Measurements from ENCODE around the gene GALNT3.

GALNT3 gene

DNA sequence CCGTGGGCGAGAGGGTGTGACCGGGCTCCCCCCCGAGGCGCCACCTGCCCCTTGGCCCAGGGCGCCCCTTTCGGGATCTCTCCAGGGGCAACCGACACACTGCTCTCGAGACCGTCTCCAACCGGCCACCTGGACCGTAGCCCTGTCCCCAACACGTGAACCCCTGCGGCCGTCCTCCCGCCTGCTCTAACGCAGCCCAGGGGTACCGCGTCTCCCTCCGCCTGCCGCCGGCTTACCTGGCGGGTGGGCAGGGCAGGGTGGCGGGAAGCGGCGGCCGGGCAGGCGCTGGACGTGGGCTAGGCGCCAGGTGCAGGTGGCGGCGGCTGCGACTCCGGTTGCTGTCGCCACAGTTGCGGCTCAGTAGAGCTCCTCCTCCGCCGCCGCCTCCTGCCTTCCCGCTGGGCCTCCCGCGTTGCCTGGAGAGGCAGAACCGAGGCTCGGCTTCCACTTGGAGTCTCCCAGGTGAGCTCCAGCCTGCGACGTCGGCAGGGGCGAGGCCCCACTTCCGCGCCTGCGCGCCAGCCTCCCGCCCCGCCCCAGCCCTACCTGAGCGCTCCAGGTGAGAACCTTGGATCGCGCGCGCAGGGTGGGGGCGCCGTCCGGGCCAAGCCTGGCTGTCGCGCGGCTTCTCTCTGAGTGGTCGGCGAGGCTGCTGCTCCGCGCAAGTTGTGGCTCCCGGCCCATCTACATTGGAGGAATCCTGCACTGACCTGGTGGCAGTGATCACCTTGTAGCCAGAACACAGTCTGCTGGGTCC, at the start of gene GALNT3:
TSS of gene GALNT3 (minus strand) at position 469 of the 757 bp plus-strand sequence. CDS start 23,547 bp downstream, outside the sequence.
- no peaks in the 10 kb centered on the region for H3K36me3 Mint-ChIP-seq (ENCODE audit: low read depth)
- H3K9me3 Mint-ChIP-seq = no peaks in the 10 kb centered on the region
- peak within 1 kb of the TSS; percentile 86 for H3K27ac Mint-ChIP-seq
- peak within 1 kb of the TSS; percentile 89 for H3K4me3 Mint-ChIP-seq
- H3K27me3 Mint-ChIP-seq = peaks cover 27% of the 10 kb centered on the region
- H3K4me1 Mint-ChIP-seq (ENCODE audit: low read depth) = peaks cover 35% of the 10 kb centered on the region

DNA sequence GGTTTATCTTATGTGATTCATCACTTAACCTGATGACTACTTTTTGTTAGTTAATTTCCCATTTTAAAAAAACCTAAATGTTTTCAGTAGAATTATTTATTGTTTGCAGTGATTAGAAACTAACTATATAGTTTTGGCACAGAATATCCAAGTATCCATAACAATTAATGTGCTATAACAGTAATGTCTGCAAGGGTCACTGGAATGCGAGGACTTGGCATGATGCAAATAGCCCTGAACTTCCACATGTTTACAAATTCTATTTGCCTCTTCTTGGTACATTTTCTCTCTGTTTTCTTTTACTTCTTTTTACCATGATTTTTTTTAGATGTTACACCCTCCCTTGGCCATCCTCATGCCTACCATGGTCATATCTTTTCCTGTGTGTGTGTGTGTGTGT, 49.3 kb upstream of the GALNT3 start:
- Mint-ChIP-seq H3K4me1 (ENCODE audit: low read depth) (no peaks in the 10 kb centered on the region), H3K36me3 (ENCODE audit: low read depth) (no peaks in the 10 kb centered on the region), H3K27me3 (no peaks in the 10 kb centered on the region), H3K9me3 (no peaks in the 10 kb centered on the region), H3K27ac (no peak overlapping the region), H3K4me3 (no peak overlapping the region)

DNA sequence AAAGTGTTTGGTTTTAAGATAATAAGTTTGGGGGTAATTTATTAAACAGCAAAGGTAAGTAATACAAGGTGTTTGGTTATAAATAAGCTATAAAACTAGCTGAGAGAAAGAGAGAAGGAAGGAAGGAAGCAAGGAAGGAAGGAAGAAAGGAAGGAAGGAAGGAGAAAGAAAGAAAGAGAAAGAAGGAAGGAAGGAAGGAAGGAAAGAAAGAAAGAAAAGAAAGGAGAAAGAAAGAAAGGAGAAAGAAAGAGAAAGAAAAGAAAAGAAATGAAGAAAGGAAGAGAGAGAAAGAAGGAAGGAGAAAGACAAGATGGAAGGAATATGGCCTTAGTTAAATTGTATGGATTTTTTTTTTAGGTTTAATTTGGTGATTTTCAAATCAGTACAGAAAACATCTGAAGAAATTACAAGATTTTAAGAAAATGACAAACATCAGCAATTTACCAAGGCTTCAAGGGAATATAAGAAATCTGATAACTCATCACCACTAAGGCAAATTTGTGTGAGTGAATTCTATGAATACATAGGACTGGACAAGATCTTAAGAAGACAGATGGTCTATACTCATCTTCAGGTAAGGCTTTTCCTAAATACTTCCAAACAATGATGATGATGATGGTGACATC, 46.4 kb upstream of the GALNT3 start:
- Mint-ChIP-seq H3K27me3 (no peaks in the 10 kb centered on the region), H3K9me3 (no peaks in the 10 kb centered on the region), H3K4me3 (no peak overlapping the region), H3K4me1 (ENCODE audit: low read depth) (no peaks in the 10 kb centered on the region), H3K27ac (no peak overlapping the region), H3K36me3 (ENCODE audit: low read depth) (no peaks in the 10 kb centered on the region)

DNA sequence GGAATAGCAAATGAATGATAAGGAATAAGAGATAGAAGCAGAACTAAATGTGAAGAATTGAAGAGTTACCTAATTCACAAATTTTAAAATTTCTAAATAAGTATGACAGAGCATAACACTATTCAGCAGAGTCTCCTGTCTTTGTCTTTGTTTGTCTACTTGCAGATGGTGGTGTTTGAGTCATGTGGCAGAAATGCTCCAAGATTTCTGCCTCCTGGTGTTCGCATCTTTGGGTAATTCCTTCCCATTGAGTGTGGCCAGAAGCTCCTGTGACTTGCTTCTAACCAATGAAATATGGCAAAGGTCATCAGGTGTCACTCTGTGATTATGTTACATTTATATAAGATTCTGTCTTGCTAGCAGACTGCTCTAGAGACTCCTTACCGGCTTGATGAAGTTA, 45.6 kb upstream of the GALNT3 start:
- no peaks in the 10 kb centered on the region for H3K36me3 Mint-ChIP-seq (ENCODE audit: low read depth)
- H3K27ac Mint-ChIP-seq = no peak overlapping the region
- H3K27me3 Mint-ChIP-seq = no peaks in the 10 kb centered on the region
- no peaks in the 10 kb centered on the region for H3K9me3 Mint-ChIP-seq
- H3K4me1 Mint-ChIP-seq (ENCODE audit: low read depth) = no peaks in the 10 kb centered on the region
- no peak overlapping the region for H3K4me3 Mint-ChIP-seq

DNA sequence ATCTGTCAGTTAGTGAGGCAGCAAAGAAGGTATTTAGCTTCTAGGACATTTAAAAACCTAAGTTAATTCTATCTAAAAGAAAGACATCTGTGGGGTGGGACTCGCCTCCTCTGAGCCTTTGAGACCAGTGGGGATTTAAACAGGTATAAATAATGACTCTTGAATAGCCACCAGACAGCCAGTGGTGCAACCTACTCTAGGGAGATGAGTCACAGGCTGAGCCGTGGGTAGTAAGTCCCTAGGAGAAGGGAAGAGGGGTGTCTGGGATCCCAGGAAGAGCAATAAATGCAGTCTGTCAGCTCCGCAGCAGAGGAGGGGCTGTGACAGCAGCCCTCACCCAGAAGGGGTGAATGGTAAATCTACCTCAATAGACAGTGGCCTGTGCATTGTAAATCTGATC, 43.1 kb upstream of the GALNT3 start:
- Mint-ChIP-seq H3K4me1 (ENCODE audit: low read depth) (no peaks in the 10 kb centered on the region), H3K4me3 (no peak overlapping the region), H3K27me3 (no peaks in the 10 kb centered on the region), H3K36me3 (ENCODE audit: low read depth) (no peaks in the 10 kb centered on the region), H3K27ac (no peak overlapping the region), H3K9me3 (no peaks in the 10 kb centered on the region)

DNA sequence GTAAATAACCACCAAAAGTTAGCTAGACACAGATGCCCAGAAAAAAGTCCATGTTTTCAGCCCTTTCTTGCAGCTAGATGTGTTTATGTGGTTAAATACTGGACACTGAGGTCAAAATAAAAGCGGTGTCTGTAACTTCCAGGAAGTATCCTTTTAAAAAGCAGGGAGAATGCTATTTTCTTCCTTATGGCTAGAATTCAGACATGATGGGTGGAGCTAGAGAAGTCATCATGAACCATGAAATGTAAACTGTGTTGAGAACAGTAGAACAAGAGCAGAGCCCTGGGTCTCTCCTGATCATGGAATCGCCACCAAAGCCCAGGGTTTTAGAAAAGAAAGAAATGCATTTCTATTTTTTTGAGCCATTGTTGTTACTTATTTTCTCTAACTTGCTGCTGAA, 41.3 kb upstream of the GALNT3 start:
- Mint-ChIP-seq H3K36me3 (ENCODE audit: low read depth) (no peaks in the 10 kb centered on the region), H3K4me1 (ENCODE audit: low read depth) (no peaks in the 10 kb centered on the region), H3K9me3 (no peaks in the 10 kb centered on the region), H3K27ac (no peak overlapping the region), H3K4me3 (no peak overlapping the region), H3K27me3 (no peaks in the 10 kb centered on the region)

DNA sequence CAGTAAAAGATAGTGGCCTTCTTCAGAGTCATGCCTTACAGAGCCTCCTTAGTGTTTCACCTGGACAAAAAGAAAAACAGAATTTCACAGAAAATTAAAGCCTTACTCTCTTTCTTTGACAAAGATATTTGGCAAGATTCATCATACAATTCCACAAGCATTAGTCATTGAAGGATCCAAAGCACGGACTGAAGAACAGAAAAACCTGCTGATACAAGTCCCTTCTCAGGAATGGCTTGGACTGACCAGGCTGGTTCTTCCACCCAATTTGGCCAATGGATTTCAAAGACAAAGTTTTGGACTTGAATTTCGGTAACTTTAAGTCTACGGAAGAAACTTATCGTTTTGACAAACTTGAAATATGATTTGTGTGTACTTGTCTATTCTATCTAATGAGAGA, 39.1 kb upstream of the GALNT3 start:
- Mint-ChIP-seq H3K4me1 (ENCODE audit: low read depth) (no peaks in the 10 kb centered on the region), H3K27me3 (no peaks in the 10 kb centered on the region), H3K4me3 (no peak overlapping the region), H3K36me3 (ENCODE audit: low read depth) (no peaks in the 10 kb centered on the region), H3K9me3 (no peaks in the 10 kb centered on the region), H3K27ac (no peak overlapping the region)

DNA sequence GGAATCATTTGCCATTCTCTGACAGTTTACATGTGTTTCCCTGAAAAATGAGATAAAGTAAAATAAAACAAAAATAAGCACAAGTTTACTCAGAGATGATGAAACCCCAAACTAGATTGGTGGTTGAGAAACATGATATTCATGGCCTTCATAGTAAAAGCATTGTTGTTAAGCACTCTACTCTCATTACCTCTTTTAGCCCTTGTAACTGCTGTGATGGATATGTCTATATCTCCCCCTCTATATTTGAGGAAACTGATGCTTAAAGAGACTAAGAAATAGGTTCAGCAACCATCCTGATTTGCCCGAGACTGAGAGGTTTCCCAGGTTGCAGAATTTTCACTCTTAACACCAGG, 33.9 kb upstream of the GALNT3 start:
- H3K4me1 Mint-ChIP-seq (ENCODE audit: low read depth) = no peaks in the 10 kb centered on the region
- no peak overlapping the region for H3K4me3 Mint-ChIP-seq
- no peaks in the 10 kb centered on the region for H3K36me3 Mint-ChIP-seq (ENCODE audit: low read depth)
- no peak overlapping the region for H3K27ac Mint-ChIP-seq
- no peaks in the 10 kb centered on the region for H3K9me3 Mint-ChIP-seq
- peaks cover 9% of the 10 kb centered on the region for H3K27me3 Mint-ChIP-seq

DNA sequence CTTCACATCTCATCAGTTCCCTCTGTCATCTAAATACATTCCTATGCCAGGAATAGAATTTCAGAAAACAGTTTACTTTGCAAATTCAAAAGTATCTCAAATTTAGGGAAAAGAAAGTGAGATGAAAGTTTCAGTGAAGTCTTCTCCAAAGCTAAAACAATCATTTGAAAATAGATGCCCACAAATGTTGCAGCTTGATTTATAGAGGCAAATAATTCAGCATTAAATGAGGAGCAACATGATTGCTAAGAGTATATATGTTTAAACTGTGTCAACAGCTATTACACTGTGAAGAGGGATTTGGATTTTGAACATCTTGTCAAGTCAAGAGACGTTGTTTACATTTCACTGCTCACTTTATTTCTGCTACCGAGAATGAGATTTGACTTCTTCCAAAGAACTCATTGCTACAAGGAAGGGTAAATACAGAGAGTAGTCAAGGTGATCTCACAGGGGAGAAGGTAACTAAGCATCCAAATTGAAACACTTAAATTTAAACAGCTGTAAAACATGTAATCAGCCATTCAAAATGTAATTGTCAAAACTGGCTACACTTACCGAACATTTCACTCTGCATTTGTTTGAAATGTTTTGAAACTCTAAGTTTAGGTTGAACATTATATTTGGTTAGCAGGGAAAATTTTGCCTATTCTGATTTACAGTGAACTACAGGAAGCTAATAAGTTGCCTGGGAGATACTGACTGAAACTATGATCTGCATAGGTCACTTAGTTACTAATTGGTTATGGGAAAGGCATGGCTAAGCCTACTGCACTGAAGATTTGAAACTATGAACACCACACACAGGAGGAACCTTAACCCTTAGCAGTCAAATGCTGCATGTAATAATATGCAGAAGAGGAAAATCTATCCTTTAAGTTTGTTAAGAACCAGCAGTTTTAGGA, 33.2 kb upstream of the GALNT3 start:
- Mint-ChIP-seq H3K27me3 (peaks cover 9% of the 10 kb centered on the region), H3K9me3 (no peaks in the 10 kb centered on the region), H3K36me3 (ENCODE audit: low read depth) (no peaks in the 10 kb centered on the region)

DNA sequence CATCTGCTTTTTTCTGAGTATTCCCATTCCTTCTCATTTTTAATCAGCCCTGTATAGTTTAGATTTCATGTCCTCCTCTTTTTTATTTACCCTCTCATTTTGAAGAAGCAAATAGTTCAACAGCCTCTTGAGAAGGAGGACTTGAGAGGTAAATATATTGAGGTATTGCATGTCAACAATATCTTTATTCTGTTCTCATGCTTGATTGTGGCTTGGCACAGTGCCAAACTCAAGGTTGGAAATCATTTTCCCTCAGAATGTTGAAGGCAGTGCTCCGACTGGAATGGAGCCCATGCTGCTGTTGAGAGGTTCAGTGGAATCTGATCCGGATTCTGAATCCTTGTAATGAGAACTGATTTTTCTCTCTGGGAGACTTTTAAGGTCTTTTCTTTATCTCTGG, 31.0 kb upstream of the GALNT3 start:
- H3K4me1 Mint-ChIP-seq (ENCODE audit: low read depth) = no peaks in the 10 kb centered on the region

More for the DNA sequence above, 33.2 kb upstream of the GALNT3 start:
- no peak overlapping the region for H3K27ac Mint-ChIP-seq
- no peaks in the 10 kb centered on the region for H3K4me1 Mint-ChIP-seq (ENCODE audit: low read depth)
- no peak overlapping the region for H3K4me3 Mint-ChIP-seq

DNA sequence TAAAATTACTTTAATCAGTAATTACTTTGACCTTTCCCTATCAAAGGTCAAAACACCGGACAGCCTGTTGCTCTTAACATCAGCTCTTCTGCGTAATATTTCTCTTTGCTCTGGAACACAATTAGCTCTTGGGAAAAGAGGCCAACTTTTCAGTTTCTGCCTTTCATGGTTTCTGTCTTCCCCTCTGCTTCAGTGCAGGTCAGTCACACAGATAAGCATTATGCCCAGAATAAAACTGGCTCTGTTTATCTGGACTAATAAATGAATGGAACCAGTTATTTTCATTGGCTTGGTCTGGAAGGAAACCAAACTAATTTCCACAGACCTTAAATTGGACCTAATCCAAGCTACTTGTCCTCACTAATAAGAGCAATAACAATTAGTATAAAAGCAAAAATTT, 26.2 kb upstream of the GALNT3 start:
- Mint-ChIP-seq H3K36me3 (ENCODE audit: low read depth) (peaks cover 6% of the 10 kb centered on the region), H3K4me3 (no peak overlapping the region), H3K4me1 (ENCODE audit: low read depth) (peaks cover 14% of the 10 kb centered on the region)

More for the DNA sequence above, 31.0 kb upstream of the GALNT3 start:
- no peaks in the 10 kb centered on the region for H3K36me3 Mint-ChIP-seq (ENCODE audit: low read depth)
- no peaks in the 10 kb centered on the region for H3K9me3 Mint-ChIP-seq
- no peak overlapping the region for H3K27ac Mint-ChIP-seq
- peaks cover 9% of the 10 kb centered on the region for H3K27me3 Mint-ChIP-seq
- no peak overlapping the region for H3K4me3 Mint-ChIP-seq

DNA sequence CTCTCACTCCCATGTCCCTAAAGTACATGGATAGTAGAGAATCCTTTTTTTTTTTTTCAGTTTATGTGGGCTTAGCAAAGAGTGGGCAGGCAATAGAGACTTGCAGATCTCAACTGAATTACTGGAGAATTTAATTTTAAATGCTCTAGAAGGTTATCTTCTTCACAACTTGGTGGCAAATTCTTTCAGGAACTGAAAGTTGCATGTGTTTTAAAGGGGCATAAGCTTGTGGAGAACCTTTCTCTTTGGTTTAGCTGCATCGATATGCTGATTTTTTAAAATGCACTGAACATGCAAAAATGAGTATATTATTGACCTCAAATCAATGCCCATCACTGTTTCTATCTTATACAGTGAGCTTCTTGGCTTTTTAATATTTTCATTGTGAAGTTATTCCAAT, 24.9 kb upstream of the GALNT3 start:
- H3K9me3 Mint-ChIP-seq = no peaks in the 10 kb centered on the region
- H3K36me3 Mint-ChIP-seq (ENCODE audit: low read depth) = peaks cover 6% of the 10 kb centered on the region
- no peak overlapping the region for H3K4me3 Mint-ChIP-seq
- H3K27me3 Mint-ChIP-seq = peaks cover 6% of the 10 kb centered on the region
- no peak overlapping the region for H3K27ac Mint-ChIP-seq
- H3K4me1 Mint-ChIP-seq (ENCODE audit: low read depth) = peaks cover 18% of the 10 kb centered on the region

More for the DNA sequence above, 26.2 kb upstream of the GALNT3 start:
- H3K27ac Mint-ChIP-seq = no peak overlapping the region
- peaks cover 9% of the 10 kb centered on the region for H3K27me3 Mint-ChIP-seq
- no peaks in the 10 kb centered on the region for H3K9me3 Mint-ChIP-seq

DNA sequence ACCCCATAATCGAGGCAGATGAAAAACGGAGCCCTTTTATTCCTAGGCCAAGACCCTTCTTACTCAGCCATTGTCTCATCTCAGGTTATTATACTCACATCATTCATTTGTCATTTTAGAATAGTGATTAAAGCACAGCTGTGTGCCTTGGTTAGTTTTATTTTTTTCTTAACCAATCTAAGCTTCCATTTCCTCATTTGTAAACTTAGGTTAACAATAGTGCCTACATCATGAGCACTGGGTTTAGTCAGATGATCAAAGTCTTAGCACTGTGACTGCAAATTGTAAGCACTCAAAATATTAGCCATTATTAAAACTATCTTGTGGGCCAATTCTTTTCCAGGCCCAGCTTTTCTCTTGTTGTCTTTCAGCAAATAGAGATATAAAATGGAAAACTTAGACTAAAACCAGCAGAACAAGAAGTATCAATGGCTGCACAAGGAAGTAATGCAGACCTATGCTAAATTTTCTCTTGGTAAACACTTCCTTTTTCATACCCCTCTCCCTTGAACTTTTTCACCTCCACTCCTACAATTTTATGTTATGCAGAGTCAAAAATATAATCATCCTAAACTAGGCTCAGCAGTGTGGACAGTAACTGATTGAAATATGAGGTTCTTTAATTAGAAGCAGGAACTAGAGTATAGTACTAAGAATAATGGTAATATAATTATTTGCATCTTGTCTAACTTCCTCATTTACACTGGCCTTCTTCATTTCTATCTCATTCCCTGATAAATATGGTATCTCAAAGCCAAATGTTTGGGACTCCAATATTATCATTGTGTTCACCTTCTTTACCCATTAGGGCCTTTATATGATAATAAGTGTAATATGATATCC, 21.5 kb upstream of the GALNT3 start:
- Mint-ChIP-seq H3K36me3 (ENCODE audit: low read depth) (peaks cover 6% of the 10 kb centered on the region), H3K27me3 (no peaks in the 10 kb centered on the region), H3K27ac (no peak overlapping the region), H3K9me3 (no peaks in the 10 kb centered on the region), H3K4me3 (no peak overlapping the region), H3K4me1 (ENCODE audit: low read depth) (peaks cover 18% of the 10 kb centered on the region)

DNA sequence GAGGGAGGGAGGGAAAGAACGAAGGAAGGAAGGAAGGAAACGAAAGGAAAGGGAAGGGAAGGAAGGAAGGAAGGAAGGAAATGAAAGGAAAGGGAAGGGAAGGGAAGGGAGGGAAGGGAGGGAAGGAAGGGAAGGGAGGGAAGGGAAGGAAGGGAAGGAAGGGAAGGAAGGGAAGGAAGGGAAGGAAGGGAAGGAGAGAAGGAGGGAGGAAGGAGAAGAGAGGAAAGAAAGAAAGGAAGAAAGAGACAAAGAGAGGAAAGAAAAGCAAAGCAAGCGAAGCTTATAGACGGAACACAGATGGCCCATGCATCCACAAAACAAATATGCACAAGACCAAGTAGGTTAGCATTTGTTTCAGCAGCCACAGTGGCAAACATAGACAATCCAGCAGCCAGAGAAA, 20.4 kb upstream of the GALNT3 start:
- Mint-ChIP-seq H3K36me3 (ENCODE audit: low read depth) (peaks cover 6% of the 10 kb centered on the region), H3K4me3 (no peak overlapping the region), H3K9me3 (no peaks in the 10 kb centered on the region), H3K27ac (no peak overlapping the region), H3K27me3 (no peaks in the 10 kb centered on the region), H3K4me1 (ENCODE audit: low read depth) (peaks cover 18% of the 10 kb centered on the region)
